Activated T-helper 17 cell treated with anti-CD3 and anti-CD28 coated beads, Interleukin-2, amount 50 U/mL, for 72 hours (primary cell): ENCODE data around the gene KCNAB1. TPM values are rescaled to one million over a fixed set of nuclear protein-coding genes. Genes with fewer than 3 reads are reported as not detected.
"Not testable (repeated sequence)": the region's sequence is repeated elsewhere in the genome, so short reads cannot be mapped to it uniquely, and the experiment has no call there.

Experiments
- ATAC-seq: fragments of 150-1000 bp; cut with Tn5 transposase; replicated peaks from 2 replicates; pipeline ENCODE4 v1.10.0; 2021; ENCODE audit warnings: mild to moderate bottlenecking, moderate library complexity
- H3K27ac Mint-ChIP-seq: one replicate; pipeline ENCODE4 v1.8.0; 2022; ENCODE audit warnings: mixed read lengths
- H3K27me3 Mint-ChIP-seq: one replicate; pipeline ENCODE4 v1.8.0; 2022; ENCODE audit warnings: mixed read lengths
- H3K36me3 Mint-ChIP-seq: one replicate; pipeline ENCODE4 v1.8.0; 2022; ENCODE audit warnings: low read depth, mild to moderate bottlenecking, mixed read lengths
- H3K4me1 Mint-ChIP-seq: one replicate; pipeline ENCODE4 v1.8.0; 2022; ENCODE audit warnings: mixed read lengths
- H3K4me3 Mint-ChIP-seq: one replicate; pipeline ENCODE4 v1.8.0; 2022; ENCODE audit warnings: mild to moderate bottlenecking, mixed read lengths
- H3K9me3 Mint-ChIP-seq: one replicate; pipeline ENCODE4 v1.8.0; 2022; ENCODE audit warnings: mixed read lengths
- total RNA-seq, 2 donors: library from RNA; stranded (reverse); gene quantifications; one replicate each; pipeline ENCODE4 v1.2.3, GENCODE V29; 2022

Gene KCNAB1
- total RNA-seq, 2 donors from 2014 or later = not detected

DNA sequence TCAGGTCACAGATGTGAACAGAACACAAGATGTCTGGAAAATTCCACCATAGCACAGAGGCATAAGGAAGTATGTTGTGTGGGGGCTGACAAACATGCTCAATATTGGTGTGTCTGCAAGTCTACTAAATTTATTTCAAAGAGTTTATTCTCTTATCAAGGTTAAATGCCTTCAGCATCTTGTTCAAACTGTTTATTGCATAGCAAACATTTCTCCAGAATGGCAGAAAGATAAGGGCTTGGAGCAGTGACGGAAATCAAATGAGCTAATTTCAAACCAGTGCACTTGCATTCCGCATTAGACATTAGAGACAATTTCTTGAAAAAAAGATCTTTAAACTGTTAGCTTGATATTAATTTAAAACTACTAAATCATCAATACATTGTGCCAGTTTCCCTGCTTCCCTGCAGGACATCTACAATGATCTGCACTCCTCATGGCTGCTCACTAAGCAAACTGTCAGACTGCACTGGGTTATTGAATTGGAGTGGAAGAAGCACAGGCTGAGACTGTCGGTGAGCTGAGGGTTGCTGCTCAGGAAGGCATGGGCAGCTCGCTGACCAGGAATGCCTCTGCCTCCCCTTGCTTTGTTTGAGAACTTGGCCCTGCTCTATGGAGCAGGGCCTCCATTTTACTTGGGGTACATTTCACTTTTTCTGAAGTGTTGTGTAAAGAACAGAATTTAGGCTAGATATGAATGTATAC lies 89.4 kb downstream of the KCNAB1 start:
- no peak overlapping the region for H3K4me3 Mint-ChIP-seq
- no peaks in the 10 kb centered on the region for H3K36me3 Mint-ChIP-seq
- H3K9me3 Mint-ChIP-seq = no peaks in the 10 kb centered on the region
- no peaks in the 10 kb centered on the region for H3K4me1 Mint-ChIP-seq
- H3K27ac Mint-ChIP-seq = no peak overlapping the region
- ATAC-seq = no peak
- H3K27me3 Mint-ChIP-seq = peaks cover 39% of the 10 kb centered on the region

DNA sequence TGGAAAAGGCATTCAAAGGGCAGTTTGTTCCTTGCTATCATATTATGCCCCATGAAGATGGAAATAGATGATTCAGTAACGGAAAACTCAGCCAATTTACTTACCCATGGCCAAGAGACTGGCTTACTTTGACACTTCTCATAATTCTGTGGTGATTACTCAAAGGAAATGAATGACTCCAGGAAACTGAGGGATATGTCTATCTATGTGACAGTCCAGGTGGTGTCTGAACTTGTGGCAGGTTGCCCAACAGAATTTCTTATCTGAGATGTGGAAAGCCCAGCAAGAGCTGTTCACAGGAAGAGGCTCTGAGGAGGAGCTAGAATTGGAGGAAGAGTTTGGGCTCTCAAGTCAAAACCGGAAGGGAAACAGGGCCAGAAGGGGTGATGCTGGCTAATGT lies 91.2 kb downstream of the KCNAB1 start:
- Mint-ChIP-seq H3K27ac (no peak overlapping the region), H3K4me3 (no peak overlapping the region), H3K4me1 (no peaks in the 10 kb centered on the region), H3K9me3 (no peaks in the 10 kb centered on the region), H3K27me3 (peaks cover 42% of the 10 kb centered on the region), H3K36me3 (no peaks in the 10 kb centered on the region)
- peak; percentile 12 for ATAC-seq

DNA sequence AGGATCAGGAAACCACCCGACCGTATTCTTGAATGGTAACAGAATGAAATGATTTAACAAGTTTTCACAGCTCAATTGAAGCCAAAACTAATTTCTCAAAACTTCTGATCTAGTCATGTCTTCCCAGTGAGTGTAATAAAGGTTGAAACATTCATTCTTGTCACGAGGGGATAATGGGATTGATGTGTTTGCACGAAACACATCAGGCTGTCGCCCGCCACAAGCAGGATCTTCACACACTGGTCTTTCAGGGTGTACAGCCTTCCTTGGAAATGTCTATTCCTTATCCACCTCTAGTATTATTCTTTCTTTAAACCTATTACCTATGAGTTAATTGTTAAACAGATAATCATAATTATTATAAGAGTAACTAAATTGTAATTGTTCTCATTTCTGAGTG lies 94.3 kb downstream of the KCNAB1 start:
- H3K4me1 Mint-ChIP-seq = no peaks in the 10 kb centered on the region
- no peaks in the 10 kb centered on the region for H3K36me3 Mint-ChIP-seq
- H3K27ac Mint-ChIP-seq = no peak overlapping the region
- no peaks in the 10 kb centered on the region for H3K9me3 Mint-ChIP-seq
- ATAC-seq = no peak
- H3K27me3 Mint-ChIP-seq = peaks cover 36% of the 10 kb centered on the region
- H3K4me3 Mint-ChIP-seq = no peak overlapping the region

DNA sequence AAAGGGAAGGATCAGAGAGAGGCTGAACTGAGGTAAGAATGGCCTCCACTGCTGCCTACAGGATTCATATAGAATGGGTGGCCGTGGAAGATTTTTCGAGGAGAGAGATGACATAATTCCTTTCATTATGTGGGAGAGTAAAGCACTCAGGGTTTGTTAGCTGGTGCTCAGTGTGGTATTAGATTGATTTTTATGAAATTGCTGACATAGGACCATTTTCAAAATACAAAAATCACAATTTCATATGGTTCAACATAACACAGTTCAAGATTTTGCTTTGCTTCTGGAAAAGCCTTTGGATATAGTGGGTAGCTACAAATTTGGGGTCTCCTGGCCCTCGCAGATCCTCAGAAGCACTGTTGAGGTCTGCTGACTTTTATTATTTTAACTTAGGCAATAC lies 95.4 kb downstream of the KCNAB1 start:
- H3K4me3 Mint-ChIP-seq = no peak overlapping the region
- H3K36me3 Mint-ChIP-seq = no peaks in the 10 kb centered on the region
- peaks cover 3% of the 10 kb centered on the region for H3K9me3 Mint-ChIP-seq
- peaks cover 34% of the 10 kb centered on the region for H3K27me3 Mint-ChIP-seq
- H3K4me1 Mint-ChIP-seq = no peaks in the 10 kb centered on the region
- ATAC-seq = no peak
- no peak overlapping the region for H3K27ac Mint-ChIP-seq

DNA sequence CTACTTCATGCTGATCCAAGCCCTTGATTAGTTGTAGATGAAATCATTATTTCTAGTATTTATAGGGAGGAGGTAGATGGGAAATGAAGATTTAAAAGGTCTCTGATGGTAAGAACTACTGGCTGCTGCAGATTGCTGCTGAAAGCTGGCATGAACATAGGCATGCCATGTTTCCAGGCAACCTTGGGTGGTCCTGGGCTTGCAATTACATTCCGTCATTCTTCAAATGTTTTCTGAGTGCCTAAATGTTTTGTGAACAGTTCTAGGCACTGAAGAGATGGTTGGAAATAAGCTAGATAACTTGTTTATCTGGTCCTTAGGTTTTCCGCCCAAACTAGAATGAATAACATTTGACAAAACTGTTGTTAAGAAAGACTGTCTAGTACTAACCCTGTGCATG lies 95.8 kb downstream of the KCNAB1 start:
- ATAC-seq = no peak
- no peak overlapping the region for H3K27ac Mint-ChIP-seq
- no peak overlapping the region for H3K4me3 Mint-ChIP-seq
- no peaks in the 10 kb centered on the region for H3K36me3 Mint-ChIP-seq
- peaks cover 3% of the 10 kb centered on the region for H3K9me3 Mint-ChIP-seq
- peaks cover 31% of the 10 kb centered on the region for H3K27me3 Mint-ChIP-seq
- no peaks in the 10 kb centered on the region for H3K4me1 Mint-ChIP-seq

DNA sequence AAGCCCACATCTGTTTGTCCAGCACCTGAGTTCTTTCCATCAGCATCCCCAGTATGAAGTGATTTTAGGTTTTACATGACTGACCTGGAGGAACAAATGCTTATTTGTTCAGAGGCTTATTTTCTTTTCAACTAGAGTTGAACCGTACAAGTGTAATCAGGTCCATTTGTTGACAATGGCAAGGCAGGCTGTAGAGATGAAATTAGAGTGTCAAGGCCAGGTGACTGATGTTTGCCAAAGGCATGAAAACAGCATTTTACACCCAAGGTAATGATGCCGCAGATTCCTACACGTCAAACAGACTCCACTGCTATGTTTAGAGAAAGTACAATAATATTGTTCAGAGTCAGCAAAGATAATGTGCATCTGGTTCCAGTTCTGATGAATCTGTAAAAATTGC lies 96.5 kb downstream of the KCNAB1 start:
- Mint-ChIP-seq H3K36me3 (no peaks in the 10 kb centered on the region), H3K4me1 (no peaks in the 10 kb centered on the region), H3K4me3 (no peak overlapping the region), H3K27ac (no peak overlapping the region), H3K9me3 (peaks cover 3% of the 10 kb centered on the region), H3K27me3 (peaks cover 26% of the 10 kb centered on the region)
- no peak for ATAC-seq

DNA sequence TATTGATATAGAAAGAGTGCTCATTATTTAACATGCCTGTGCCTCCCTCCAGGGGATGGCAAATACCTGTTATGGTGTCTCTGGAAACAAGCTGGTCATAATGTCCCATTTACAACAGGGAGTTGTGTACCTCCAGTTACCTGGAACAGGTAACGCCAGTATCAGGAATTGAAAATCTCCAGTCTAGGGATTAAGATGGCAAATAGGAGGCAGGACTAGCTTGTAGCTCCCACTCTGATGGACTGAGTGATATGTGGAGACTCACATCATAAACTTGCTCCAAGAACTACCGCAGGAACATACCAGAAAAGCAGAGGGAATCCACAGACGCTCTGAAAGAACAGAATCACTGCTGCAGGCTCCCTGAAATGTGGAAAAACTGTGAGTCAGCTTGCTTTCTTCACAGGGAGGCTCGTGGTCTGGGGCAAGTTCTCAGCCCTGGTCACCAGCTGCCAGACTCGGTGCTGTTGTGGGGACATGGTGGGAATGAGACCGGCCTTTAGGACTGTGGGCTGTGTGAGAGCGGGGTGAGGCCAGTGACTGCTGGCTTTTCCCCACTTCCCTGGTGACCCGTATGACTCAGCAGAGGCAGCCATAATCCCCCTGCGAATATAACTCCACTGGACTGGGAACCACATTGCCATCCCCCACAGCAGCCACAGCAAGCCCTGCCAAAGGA lies 97.4 kb downstream of the KCNAB1 start:
- H3K27me3 Mint-ChIP-seq = peaks cover 17% of the 10 kb centered on the region
- H3K4me1 Mint-ChIP-seq = no peaks in the 10 kb centered on the region
- no peak for ATAC-seq

DNA sequence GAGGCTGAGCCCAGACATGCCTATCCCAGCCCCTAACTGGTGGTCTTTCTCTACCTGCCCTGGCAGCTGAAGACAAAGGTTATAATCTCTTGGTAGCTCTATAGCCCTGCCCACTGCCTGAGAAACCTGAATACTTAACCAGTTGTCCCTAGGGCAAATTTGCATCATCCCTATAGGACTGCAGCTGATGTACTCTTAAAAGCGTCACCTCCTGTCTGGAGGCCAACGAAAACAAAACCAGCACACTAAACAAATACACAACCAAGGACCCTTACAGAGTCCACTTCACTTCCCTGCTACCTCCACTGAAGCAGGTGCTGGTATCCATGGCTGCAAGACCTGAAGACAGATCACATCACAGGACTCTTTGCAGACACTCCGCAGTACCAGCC lies 98.0 kb downstream of the KCNAB1 start:
- ATAC-seq = no peak
- Mint-ChIP-seq H3K4me1 (no peaks in the 10 kb centered on the region), H3K27ac (no peak overlapping the region), H3K9me3 (peaks cover 3% of the 10 kb centered on the region), H3K27me3 (peaks cover 15% of the 10 kb centered on the region), H3K4me3 (no peak overlapping the region), H3K36me3 (no peaks in the 10 kb centered on the region)

More for the DNA sequence above, 97.4 kb downstream of the KCNAB1 start:
- peaks cover 3% of the 10 kb centered on the region for H3K9me3 Mint-ChIP-seq
- H3K36me3 Mint-ChIP-seq = no peaks in the 10 kb centered on the region
- H3K27ac Mint-ChIP-seq = no peak overlapping the region
- no peak overlapping the region for H3K4me3 Mint-ChIP-seq

DNA sequence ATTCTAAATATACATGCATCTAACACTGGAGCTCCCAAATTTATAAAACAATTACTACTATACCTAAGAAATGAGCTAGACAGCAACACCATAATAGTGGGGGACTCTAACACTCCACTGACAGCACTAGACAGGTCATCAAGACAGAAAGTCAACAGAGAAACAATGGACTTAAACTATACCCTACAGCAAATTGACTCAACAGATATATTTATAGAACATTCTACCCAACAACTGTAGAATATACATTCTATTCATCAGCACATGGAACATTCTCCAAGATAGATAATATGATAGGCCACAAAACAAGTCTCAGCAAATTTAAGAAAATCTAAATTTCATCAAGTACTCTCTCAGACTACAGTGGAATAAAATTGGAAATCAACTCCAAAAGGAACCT lies 102.0 kb downstream of the KCNAB1 start:
- not testable (repeated sequence) for H3K4me3 Mint-ChIP-seq, H3K27me3 Mint-ChIP-seq, H3K4me1 Mint-ChIP-seq, H3K36me3 Mint-ChIP-seq, ATAC-seq, H3K9me3 Mint-ChIP-seq, H3K27ac Mint-ChIP-seq

DNA sequence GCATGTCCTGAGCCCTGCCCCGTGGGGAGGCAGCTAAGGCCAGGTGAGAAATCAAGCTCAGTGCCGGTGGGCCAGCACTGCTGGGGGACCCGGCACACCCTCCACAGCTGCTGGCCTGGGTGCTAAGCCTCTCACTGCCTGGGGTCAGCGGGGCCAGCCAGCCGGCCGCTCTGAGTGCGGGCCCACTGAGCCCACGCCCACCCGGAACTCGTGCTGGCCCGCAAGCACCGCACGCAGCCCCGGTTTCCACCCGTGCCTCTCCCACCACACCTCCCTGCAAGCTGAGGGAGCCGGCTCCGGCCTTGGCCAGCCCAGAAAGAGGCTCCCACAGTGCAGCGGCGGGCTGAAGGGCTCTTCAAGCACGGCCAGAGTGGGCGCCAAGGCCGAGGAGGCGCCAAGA lies 103.7 kb downstream of the KCNAB1 start:
- not testable (repeated sequence) for H3K9me3 Mint-ChIP-seq, H3K27ac Mint-ChIP-seq, H3K36me3 Mint-ChIP-seq, H3K4me1 Mint-ChIP-seq, H3K4me3 Mint-ChIP-seq, ATAC-seq, H3K27me3 Mint-ChIP-seq

DNA sequence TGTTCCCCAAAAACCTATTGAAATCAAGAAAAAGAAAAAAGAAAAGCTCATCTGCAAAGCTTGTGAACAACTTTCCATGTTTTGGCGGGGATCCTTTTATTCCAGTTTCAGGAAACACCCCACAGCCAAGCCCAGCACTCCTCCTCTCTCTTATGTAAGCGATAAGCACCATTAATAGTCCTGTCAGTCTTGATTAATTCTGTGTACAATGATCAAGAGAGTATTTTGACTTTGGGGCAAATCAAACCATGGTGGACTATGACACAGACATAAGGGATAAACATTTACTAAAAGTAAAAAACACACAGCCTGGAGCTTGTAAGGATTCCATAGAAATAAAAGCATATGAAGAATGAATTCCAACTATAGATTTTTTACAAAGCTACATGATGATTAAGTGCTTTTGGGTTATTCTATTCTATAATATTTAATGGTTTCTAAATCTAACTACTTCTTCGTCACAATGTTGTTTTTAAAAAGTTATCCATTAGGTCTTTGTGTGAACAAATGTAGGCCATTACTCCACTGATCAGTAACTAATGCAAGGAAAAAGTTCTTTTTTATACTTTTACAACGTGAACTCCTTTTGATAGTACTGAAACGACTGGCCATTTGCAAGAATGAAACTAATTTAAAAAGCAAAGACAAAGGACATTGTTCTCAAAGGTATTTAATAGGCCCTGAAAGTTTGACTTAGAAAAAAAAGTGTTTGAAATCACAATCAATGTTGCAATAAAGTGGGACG lies 106.5 kb downstream of the KCNAB1 start:
- no peak for ATAC-seq
- Mint-ChIP-seq H3K27ac (no peak overlapping the region), H3K36me3 (no peaks in the 10 kb centered on the region), H3K27me3 (peaks cover 10% of the 10 kb centered on the region), H3K4me1 (no peaks in the 10 kb centered on the region), H3K9me3 (no peaks in the 10 kb centered on the region), H3K4me3 (no peak overlapping the region)

DNA sequence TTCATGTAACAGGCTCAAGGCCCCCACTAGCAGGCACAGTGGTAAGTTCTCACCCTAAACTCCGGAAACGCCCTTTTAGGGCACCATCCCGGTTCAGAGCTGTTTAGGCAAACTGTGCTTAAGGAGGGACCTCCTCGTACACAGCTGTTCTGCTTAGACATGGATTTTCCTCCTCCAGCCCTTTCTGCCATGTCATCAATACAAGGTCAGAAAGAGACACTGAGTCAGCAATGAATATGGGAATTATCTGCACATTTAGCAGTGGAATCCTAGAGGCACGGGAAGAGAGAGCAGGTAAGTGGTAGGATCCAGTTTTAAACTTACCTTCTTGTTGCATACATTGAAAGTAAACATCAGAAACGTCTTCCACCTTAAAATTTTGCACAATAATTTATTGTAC lies 107.3 kb downstream of the KCNAB1 start:
- no peak overlapping the region for H3K27ac Mint-ChIP-seq
- H3K9me3 Mint-ChIP-seq = no peaks in the 10 kb centered on the region
- no peak for ATAC-seq
- H3K27me3 Mint-ChIP-seq = peaks cover 10% of the 10 kb centered on the region
- H3K4me3 Mint-ChIP-seq = no peak overlapping the region
- H3K4me1 Mint-ChIP-seq = no peaks in the 10 kb centered on the region
- no peaks in the 10 kb centered on the region for H3K36me3 Mint-ChIP-seq

DNA sequence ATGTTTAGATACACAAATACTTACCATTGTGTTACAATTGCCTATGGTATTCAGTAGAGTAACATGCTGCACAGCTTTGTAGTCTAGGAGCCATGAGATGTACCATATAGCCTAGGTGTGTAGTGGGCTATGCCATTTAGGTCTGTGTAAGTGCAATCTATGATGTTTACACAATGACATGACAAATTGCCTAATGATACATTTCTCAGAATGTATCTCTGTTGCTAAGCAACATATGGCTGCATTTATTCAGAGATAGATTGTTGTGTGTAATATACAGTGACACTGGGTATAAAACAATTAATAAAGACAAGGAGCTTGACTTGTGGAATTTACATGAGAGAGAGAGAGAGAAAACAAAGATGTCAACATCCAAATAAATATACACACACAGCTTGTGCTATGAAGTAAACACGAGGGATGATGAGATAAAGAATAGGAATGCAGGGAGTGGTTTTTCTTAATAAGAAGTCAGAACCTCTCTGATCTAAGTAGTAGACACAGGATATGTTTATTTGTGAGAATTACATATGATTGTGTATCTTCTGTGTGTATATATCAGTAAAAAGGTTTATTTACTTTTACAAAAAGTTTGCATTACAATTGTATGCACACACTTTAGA lies 110.0 kb downstream of the KCNAB1 start:
- Mint-ChIP-seq H3K4me1 (no peaks in the 10 kb centered on the region), H3K36me3 (no peaks in the 10 kb centered on the region), H3K4me3 (no peak overlapping the region), H3K27ac (no peak overlapping the region), H3K27me3 (peaks cover 26% of the 10 kb centered on the region), H3K9me3 (no peaks in the 10 kb centered on the region)
- no peak for ATAC-seq

DNA sequence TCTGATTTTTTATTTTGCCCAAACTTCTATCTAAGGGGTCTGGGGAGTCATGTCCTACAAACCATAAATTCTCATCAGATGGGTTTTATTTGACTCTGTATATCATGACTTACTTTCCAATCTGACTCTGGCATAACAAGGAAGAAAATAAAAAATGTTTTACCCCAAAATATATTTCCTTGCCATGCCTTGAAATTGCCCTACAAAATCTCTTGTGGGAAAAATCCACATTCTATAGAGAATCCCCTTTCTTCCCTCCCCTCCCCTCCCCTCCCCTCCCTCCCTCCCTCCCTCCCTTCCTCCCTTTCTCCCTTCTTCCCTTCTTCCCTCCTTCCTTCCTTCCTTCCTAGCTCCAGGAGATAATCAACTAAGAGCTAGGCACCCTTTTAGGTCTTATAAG lies 110.8 kb downstream of the KCNAB1 start:
- not testable (repeated sequence) for H3K36me3 Mint-ChIP-seq, H3K4me3 Mint-ChIP-seq, H3K9me3 Mint-ChIP-seq, H3K27ac Mint-ChIP-seq, H3K4me1 Mint-ChIP-seq, ATAC-seq
- H3K27me3 Mint-ChIP-seq = peaks cover 26% of the 10 kb centered on the region

DNA sequence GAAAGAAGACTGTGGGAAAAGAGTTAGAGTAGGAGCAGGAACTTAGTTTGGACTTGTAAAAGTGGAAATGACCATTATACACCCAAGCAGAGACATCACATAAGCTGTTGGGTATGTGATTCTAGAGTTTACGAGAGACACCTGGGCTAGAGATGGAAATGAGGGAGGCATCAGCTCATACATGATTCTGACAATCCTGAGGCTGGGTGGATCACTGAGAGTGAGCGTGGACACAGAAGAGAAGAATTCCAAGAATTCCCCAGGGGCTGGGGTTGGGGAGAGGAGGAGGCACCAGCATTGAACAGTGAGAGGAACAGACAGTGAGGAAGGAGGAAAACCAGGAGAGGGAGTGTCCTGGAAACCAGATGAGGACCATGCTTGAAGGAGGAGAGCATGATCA lies 113.5 kb downstream of the KCNAB1 start:
- Mint-ChIP-seq H3K27me3 (peaks cover 26% of the 10 kb centered on the region), H3K4me3 (no peak overlapping the region), H3K36me3 (no peaks in the 10 kb centered on the region), H3K27ac (no peak overlapping the region), H3K4me1 (no peaks in the 10 kb centered on the region), H3K9me3 (no peaks in the 10 kb centered on the region)
- ATAC-seq = no peak
